Body of pancreas (tissue), 4 donors: ENCODE data around the gene PDLIM1. TPM values are rescaled to one million over a fixed set of nuclear protein-coding genes. Genes with fewer than 3 reads are reported as not detected.

Experiments used
- ATAC-seq: fragments of 150-250 bp; one replicate; pipeline ENCODE4 v1.9.1; 2016
- DNase-seq, 4 donors: peaks; one replicate each; pipeline ENCODE4 v3.0.0-alpha.2; 2019
- H3K27ac ChIP-seq, 4 donors: fragments of 200-600 bp; sonication (generic); 1 replicate in 3 of 4; 2 replicates in 1 of 4; pipeline versions ENCODE4 v1.5.1 to v1.6.1; 2016 to 2019; ENCODE audit warnings: mild to moderate bottlenecking in 1 of 4, mixed read lengths in 1 of 4, moderate library complexity in 1 of 4
- H3K27me3 ChIP-seq, 2 donors: fragments of 200-600 bp; sonication (generic); one replicate each; pipeline ENCODE4 v1.6.0; 2016; ENCODE audit warnings: mild to moderate bottlenecking in 1 of 2
- H3K36me3 ChIP-seq, 2 donors: fragments of 200-600 bp; sonication (generic); replicated peaks in 1 of 2; 2 replicates each; pipeline ENCODE4 v1.5.1; 2016; ENCODE audit warnings: low read depth in 2 of 2; ENCODE audit not compliant: insufficient read depth in 1 of 2
- H3K4me1 ChIP-seq: fragments of 200-600 bp; sonication (generic); one replicate; pipeline ENCODE4 v1.6.0; 2016
- H3K4me3 ChIP-seq, 2 donors: fragments of 200-600 bp; sonication (generic); 1 replicate in 1 of 2; 2 replicates in 1 of 2; pipeline ENCODE4 v1.5.1; 2016 to 2019
- H3K9me3 ChIP-seq, 3 donors: fragments of 200-600 bp; sonication (generic); 1 replicate in 2 of 3; 2 replicates in 1 of 3; pipeline ENCODE4 v1.5.1; 2016
- POLR2A ChIP-seq, 3 donors: fragments of 450-650 bp; IDR thresholded peaks; one replicate each; pipeline ENCODE4 v1.6.1; 2016; ENCODE audit warnings: antibody characterized with exemption in 3 of 3, mild to moderate bottlenecking in 2 of 3
- WGBS, 2 donors: methylation state at CpG; one replicate each; pipeline ENCODE4 v1.1.5; 2017; 5-methylcytosine and 5-hydroxymethylcytosine counted together
- intact Hi-C: fragments of 100-400 bp; cut with DNase I; formaldehyde crosslinking; loops from one replicate; pipeline ENCODE4 v1.15.1; 2023
- total RNA-seq, 2 donors: library from RNA; depleted of rRNA; stranded (reverse); fragments of >200 nt; gene quantifications; one replicate each; pipeline ENCODE4 v1.1.0, GENCODE V29; 2016
- TF ChIP-seq, protein P1 (sequence below), 7 experiments: fragments of 450-650 bp in 4 of 7; fragments of 200-600 bp in 3 of 7; sonication (generic) in 3 of 7; IDR thresholded peaks; one replicate each; pipeline ENCODE4 v1.5.1; 2016 to 2019; ENCODE audit warnings: antibody characterized with exemption in 7 of 7

PDLIM1 gene
- total RNA-seq, 2 donors from 2014 or later = 41.5 to 66.2 TPM

DNA sequence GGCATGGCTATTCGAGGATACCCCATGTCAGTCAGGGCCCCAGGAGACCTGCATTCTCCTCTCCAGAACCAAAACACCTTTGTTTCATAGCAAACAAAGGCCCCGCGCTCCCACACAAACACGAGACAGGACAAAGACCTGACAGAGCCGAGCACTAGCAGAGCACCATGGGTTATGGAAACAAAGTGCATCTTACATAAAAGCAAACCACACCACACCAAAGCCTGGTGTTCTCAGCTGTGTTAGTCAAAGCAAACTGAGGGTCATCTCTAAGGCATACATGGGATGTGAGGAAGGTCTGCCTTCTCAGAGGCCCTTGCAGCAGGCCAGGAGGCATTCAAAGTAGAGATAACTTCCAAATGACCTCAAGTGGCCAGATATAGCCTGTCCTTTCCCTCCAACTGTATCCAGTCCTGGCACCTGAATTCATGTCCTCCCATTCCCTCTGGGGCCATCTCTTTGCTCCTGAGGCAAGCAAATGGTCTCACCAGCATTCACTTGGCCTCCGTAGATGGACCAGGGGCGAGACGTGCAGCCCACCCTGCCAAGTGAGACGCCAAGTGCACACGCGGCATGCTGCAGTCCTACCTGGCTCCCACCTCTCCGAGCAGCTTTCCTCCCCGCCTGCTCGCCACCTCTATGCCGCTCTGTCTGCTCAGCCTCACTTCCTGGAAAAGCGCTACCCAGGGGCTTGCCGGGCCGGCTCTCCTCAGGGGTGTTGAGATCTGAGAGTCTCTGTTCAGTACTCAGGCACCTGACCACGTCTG lies 45.3 kb upstream of the PDLIM1 start:
- 94 to 95% methylated on average over 18 to 19 of the region's 19 CpGs for WGBS, 2 donors
- Histone ChIP-seq H3K27me3 (no peaks in the 10 kb centered on the region), H3K9me3 (no peaks in the 10 kb centered on the region), H3K36me3 (peaks cover 0 to 3% of the 10 kb centered on the region in 2 donors), H3K4me1 (no peaks in the 10 kb centered on the region), H3K27ac (no peak overlapping the region), H3K4me3 (no peak overlapping the region)
- intact Hi-C loops = no loop called here
- TF ChIP-seq, protein P1, sequence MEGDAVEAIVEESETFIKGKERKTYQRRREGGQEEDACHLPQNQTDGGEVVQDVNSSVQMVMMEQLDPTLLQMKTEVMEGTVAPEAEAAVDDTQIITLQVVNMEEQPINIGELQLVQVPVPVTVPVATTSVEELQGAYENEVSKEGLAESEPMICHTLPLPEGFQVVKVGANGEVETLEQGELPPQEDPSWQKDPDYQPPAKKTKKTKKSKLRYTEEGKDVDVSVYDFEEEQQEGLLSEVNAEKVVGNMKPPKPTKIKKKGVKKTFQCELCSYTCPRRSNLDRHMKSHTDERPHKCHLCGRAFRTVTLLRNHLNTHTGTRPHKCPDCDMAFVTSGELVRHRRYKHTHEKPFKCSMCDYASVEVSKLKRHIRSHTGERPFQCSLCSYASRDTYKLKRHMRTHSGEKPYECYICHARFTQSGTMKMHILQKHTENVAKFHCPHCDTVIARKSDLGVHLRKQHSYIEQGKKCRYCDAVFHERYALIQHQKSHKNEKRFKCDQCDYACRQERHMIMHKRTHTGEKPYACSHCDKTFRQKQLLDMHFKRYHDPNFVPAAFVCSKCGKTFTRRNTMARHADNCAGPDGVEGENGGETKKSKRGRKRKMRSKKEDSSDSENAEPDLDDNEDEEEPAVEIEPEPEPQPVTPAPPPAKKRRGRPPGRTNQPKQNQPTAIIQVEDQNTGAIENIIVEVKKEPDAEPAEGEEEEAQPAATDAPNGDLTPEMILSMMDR (IDR thresholded peaks at IDR 0.05) = no peak
- TF ChIP-seq POLR2A (IDR thresholded peaks at IDR 0.05) = no peak
- no peak for ATAC-seq
- DNase-seq = no peak

- TF ChIP-seq, protein P1 (IDR thresholded peaks at IDR 0.05) = no peak
- TF ChIP-seq POLR2A (IDR thresholded peaks at IDR 0.05) = no peak
- no peaks in the 10 kb centered on the region for H3K9me3 ChIP-seq
- H3K4me1 ChIP-seq = no peaks in the 10 kb centered on the region
- H3K27me3 ChIP-seq = no peaks in the 10 kb centered on the region
- 73 to 78% methylated on average over 3 of the region's 3 CpGs for WGBS, 2 donors
- intact Hi-C loops = no loop called here
- no peak for DNase-seq
- H3K4me3 ChIP-seq = no peak overlapping the region
- ATAC-seq = no peak
- H3K36me3 ChIP-seq = peaks cover 0 to 3% of the 10 kb centered on the region in 2 donors
- H3K27ac ChIP-seq = peak overlapping the region in 2 of 4 donors; percentile 42 to 48
Observed at GRCh38 chr10:95334805-95335144, 44.0 kb upstream of the PDLIM1 start.

- Histone ChIP-seq H3K4me1 (no peaks in the 10 kb centered on the region), H3K4me3 (no peak overlapping the region), H3K27ac (peak overlapping the region in 3 of 4 donors; percentile 17 to 42 (median 34)), H3K9me3 (no peaks in the 10 kb centered on the region), H3K36me3 (peaks cover 0 to 3% of the 10 kb centered on the region in 2 donors), H3K27me3 (no peaks in the 10 kb centered on the region)
- intact Hi-C loops = no loop called here
- WGBS, 2 donors = 73 to 80% methylated on average over 12 of the region's 12 CpGs
- TF ChIP-seq, protein P1 (IDR thresholded peaks at IDR 0.05) = no peak
- TF ChIP-seq POLR2A (IDR thresholded peaks at IDR 0.05) = no peak
- ATAC-seq (peak; percentile 73), DNase-seq (peak in 3 of 4 donors; percentile 30 to 42 (median 37))
Observed at GRCh38 chr10:95333997-95334804, 43.4 kb upstream of the PDLIM1 start.

DNA sequence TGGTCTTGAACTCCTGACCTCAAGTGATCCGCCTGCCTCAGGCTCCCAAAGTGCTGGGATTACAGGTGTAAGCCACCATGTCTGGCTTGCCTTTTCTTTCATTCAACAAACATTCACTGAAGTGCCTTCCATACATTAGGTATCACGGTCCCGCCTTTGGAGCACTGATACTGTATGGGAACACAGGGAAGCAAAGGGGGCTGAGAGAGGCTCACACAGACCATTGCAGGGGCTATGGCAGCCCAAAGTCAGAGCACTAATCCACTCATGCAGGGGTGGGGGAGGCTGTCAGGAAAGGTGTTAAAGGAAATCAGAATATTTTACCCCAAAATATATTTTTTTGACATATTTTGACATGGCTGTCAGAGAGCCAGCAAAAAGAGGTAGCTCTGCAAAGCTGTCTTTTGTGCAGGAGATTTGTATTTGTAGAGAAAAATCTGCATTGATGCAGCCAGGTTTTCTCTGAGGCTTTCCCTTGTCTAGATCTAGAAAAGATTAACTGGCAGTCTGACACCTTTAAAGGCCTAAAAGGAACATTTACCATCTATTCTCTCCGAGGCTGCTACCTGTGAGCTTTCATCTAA lies 42.0 kb upstream of the PDLIM1 start:
- 97 to 99% methylated on average over 4 of the region's 4 CpGs for WGBS, 2 donors
- no peak overlapping the region for H3K27ac ChIP-seq
- H3K36me3 ChIP-seq = no peaks in the 10 kb centered on the region
- no peak for TF ChIP-seq POLR2A (IDR thresholded peaks at IDR 0.05)
- TF ChIP-seq, protein P1 (IDR thresholded peaks at IDR 0.05) = no peak
- no peaks in the 10 kb centered on the region for H3K4me1 ChIP-seq
- DNase-seq (no peak), ATAC-seq (no peak)
- no peaks in the 10 kb centered on the region for H3K27me3 ChIP-seq
- intact Hi-C loops = no loop called here
- no peaks in the 10 kb centered on the region for H3K9me3 ChIP-seq
- no peak overlapping the region for H3K4me3 ChIP-seq
